CD4-positive, alpha-beta T cell (primary cell): ENCODE results near the gene MMAA. TPM values are rescaled to one million over a fixed set of nuclear protein-coding genes. Genes with fewer than 3 reads are reported as not detected.

Source experiments
- ATAC-seq: fragments of 200-7000 bp; cut with Tn5 transposase; one replicate; pipeline ENCODE4 v1.10.0; 2022; ENCODE audit warnings: mild to moderate bottlenecking; ENCODE audit not compliant: poor library complexity
- CTCF ChIA-PET: fragments of 350-600 bp; sonication (Branson Sonifier 250); formaldehyde crosslinking; loops from one replicate; lab custom pipeline; 2021; ENCODE audit warnings: antibody characterized with exemption, inconsistent platforms; lab: Charles Lee
- POLR2A ChIA-PET: fragments of 350-600 bp; sonication (Branson Sonifier 250); formaldehyde crosslinking; loops from one replicate; lab custom pipeline; 2021; ENCODE audit warnings: antibody characterized with exemption, inconsistent platforms; lab: Charles Lee
- DNase-seq, 14 experiments: peaks; one replicate each; pipeline ENCODE4 v3.0.0-alpha.2; 2013 to 2020; ENCODE audit warnings: mixed read lengths in 2 of 14
- H3K27ac ChIP-seq, 2 donors: one replicate each; pipeline versions ENCODE4 v1.5.1 to v1.7.0; 2013; ENCODE audit warnings: low read length in 2 of 2, low read depth in 1 of 2, mild to moderate bottlenecking in 1 of 2
- H3K27me3 ChIP-seq, 2 experiments: 1 replicate in 1 of 2; 2 replicates in 1 of 2; pipeline versions ENCODE4 v1.6.1 to v1.7.0; 2013; ENCODE audit warnings: low read length in 2 of 2, control low read depth in 1 of 2, mild to moderate bottlenecking in 1 of 2, moderate library complexity in 1 of 2; ENCODE audit not compliant: insufficient read depth in 2 of 2, control insufficient read depth in 1 of 2
- H3K36me3 ChIP-seq: one replicate; pipeline ENCODE4 v1.6.1; 2013; ENCODE audit warnings: low read length, control low read depth; ENCODE audit not compliant: insufficient read depth
- H3K4me1 ChIP-seq: one replicate; pipeline ENCODE4 v1.6.1; 2013; ENCODE audit warnings: low read length, control low read depth; ENCODE audit not compliant: insufficient read depth
- H3K4me3 ChIP-seq: one replicate; pipeline ENCODE4 v1.5.1; 2013; ENCODE audit warnings: mild to moderate bottlenecking, low read length, moderate library complexity
- H3K9me3 ChIP-seq, 2 experiments: 1 replicate in 1 of 2; 2 replicates in 1 of 2; pipeline versions ENCODE4 v1.6.1 to v1.7.0; 2013; ENCODE audit warnings: low read length in 2 of 2, mild to moderate bottlenecking in 2 of 2, control low read depth in 1 of 2, moderate library complexity in 1 of 2; ENCODE audit not compliant: control insufficient read depth in 1 of 2, insufficient read depth in 1 of 2
- H3K27ac Mint-ChIP-seq: one replicate; pipeline ENCODE4 v1.8.0; 2020; ENCODE audit warnings: mixed read lengths
- H3K27me3 Mint-ChIP-seq: one replicate; pipeline ENCODE4 v1.8.0; 2021; ENCODE audit warnings: mixed read lengths
- H3K36me3 Mint-ChIP-seq: one replicate; pipeline ENCODE4 v1.8.0; 2021; ENCODE audit warnings: low read depth, mixed read lengths
- H3K4me1 Mint-ChIP-seq: one replicate; pipeline ENCODE4 v1.8.0; 2021; ENCODE audit warnings: low read depth, mixed read lengths
- H3K4me3 Mint-ChIP-seq: one replicate; pipeline ENCODE4 v1.8.0; 2020; ENCODE audit warnings: mild to moderate bottlenecking, mixed read lengths
- H3K9me3 Mint-ChIP-seq: one replicate; pipeline ENCODE4 v1.8.0; 2020; ENCODE audit warnings: mixed read lengths
- CTCF ChIP-seq: fragments of 200-600 bp; IDR thresholded peaks from one replicate; pipeline ENCODE4 v1.8.0; 2022; ENCODE audit warnings: antibody characterized with exemption, mild to moderate bottlenecking
- intact Hi-C, 2 experiments: fragments of 100-400 bp; cut with DNase I in 1 of 2; cut with micrococcal nuclease in 1 of 2; formaldehyde crosslinking; loops; one replicate each; pipeline versions ENCODE4 v1.15.1 to v1.9.0; 2023 to 2025; cut with DNase I, micrococcal nuclease
- total RNA-seq, 174 experiments: library from RNA in 2 of 174; stranded (reverse) in 2 of 174; gene quantifications; one replicate each; pipeline ENCODE4 v1.2.3 and lab custom pipeline; 2021 to 2026

MMAA gene
- total RNA-seq, 2 experiments from 2014 or later: 7.0 to 7.2 TPM

- no peaks in the 10 kb centered on the region for H3K36me3 ChIP-seq
- H3K4me1 ChIP-seq: no peaks in the 10 kb centered on the region
- no peak overlapping the region for H3K27ac Mint-ChIP-seq
- peaks cover 6% of the 10 kb centered on the region for H3K4me1 Mint-ChIP-seq
- H3K36me3 Mint-ChIP-seq: no peaks in the 10 kb centered on the region
- H3K27me3 Mint-ChIP-seq: peaks cover 9% of the 10 kb centered on the region
- H3K27ac ChIP-seq: no peak overlapping the region
- peak; percentile 32 to 76 (median 51) for DNase-seq
- H3K4me3 ChIP-seq: no peak overlapping the region
- H3K9me3 Mint-ChIP-seq: no peaks in the 10 kb centered on the region
- POLR2A ChIA-PET: interaction anchor here (0.7 to 1.0 kb wide), 3 partner anchors 8 to 756 kb away, joined by 3 to 5 read pairs (median 3); partner anchors contain the start of gene MMAA
- CTCF ChIA-PET: interaction anchor here (1.8 kb wide), 1 partner anchor 10 kb away, joined by 9 read pairs; the partner anchor contains the start of gene MMAA
- no peak overlapping the region for H3K4me3 Mint-ChIP-seq
- H3K27me3 ChIP-seq: no peaks in the 10 kb centered on the region
- intact Hi-C loops: loop anchor here (1.0 to 10.0 kb wide), 6 partner anchors 325 to 2005 kb away; partner anchors contain the start of genes ABCE1 (in 1 of the 2), ANAPC10 (in 1 of the 2), TMEM184C (in 1 of the 2) and ZNF827 (in 1 of the 2)
- TF ChIP-seq CTCF: peak; percentile 75
- peaks cover 4 to 9% of the 10 kb centered on the region in 2 experiments for H3K9me3 ChIP-seq
- ATAC-seq: peak; percentile 85
These were observed 9.4 kb upstream of the MMAA start for GRCh38 chr4:145609481-145610427.

- POLR2A ChIA-PET: no interaction called here
- Histone ChIP-seq H3K27me3 (no peaks in the 10 kb centered on the region), H3K4me3 (no peak overlapping the region), H3K9me3 (no peaks in the 10 kb centered on the region), H3K4me1 (peaks cover 5% of the 10 kb centered on the region), H3K36me3 (no peaks in the 10 kb centered on the region), H3K27ac (no peak overlapping the region)
- Mint-ChIP-seq H3K36me3 (peaks cover 3% of the 10 kb centered on the region), H3K4me3 (no peak overlapping the region), H3K4me1 (peaks cover 27% of the 10 kb centered on the region), H3K9me3 (no peaks in the 10 kb centered on the region), H3K27ac (no peak overlapping the region), H3K27me3 (peaks cover 10% of the 10 kb centered on the region)
- intact Hi-C loops: loop anchor here (2.0 to 10.0 kb wide), 5 partner anchors 321 to 2001 kb away; partner anchors contain the start of genes ABCE1 (in 1 of the 2), ANAPC10 (in 1 of the 2), TMEM184C (in 1 of the 2) and ZNF827 (in 1 of the 2)
- ATAC-seq: no peak
- peak in 2 of 14 experiments; percentile 13 to 15 for DNase-seq
- CTCF ChIA-PET: no interaction called here
- TF ChIP-seq CTCF: no peak
These were observed 5.5 kb upstream of the MMAA start for GRCh38 chr4:145613566-145614232.

GRCh38 chr4:145614233-145614610 is 5.0 kb upstream of the MMAA start:
- POLR2A ChIA-PET: no interaction called here
- intact Hi-C loops: loop anchor here (2.0 to 10.0 kb wide), 5 partner anchors 321 to 2001 kb away; partner anchors contain the start of genes ABCE1 (in 1 of the 2), ANAPC10 (in 1 of the 2), TMEM184C (in 1 of the 2) and ZNF827 (in 1 of the 2)

More at GRCh38 chr4:145614233-145614610, 5.0 kb upstream of the MMAA start:
- TF ChIP-seq CTCF: no peak
- no peak for DNase-seq
- Histone ChIP-seq H3K36me3 (no peaks in the 10 kb centered on the region), H3K9me3 (no peaks in the 10 kb centered on the region), H3K4me1 (peaks cover 6% of the 10 kb centered on the region), H3K27me3 (no peaks in the 10 kb centered on the region), H3K27ac (no peak overlapping the region), H3K4me3 (no peak overlapping the region)
- Mint-ChIP-seq H3K36me3 (peaks cover 8% of the 10 kb centered on the region), H3K27me3 (peaks cover 10% of the 10 kb centered on the region), H3K27ac (no peak overlapping the region), H3K4me1 (peaks cover 32% of the 10 kb centered on the region), H3K4me3 (no peak overlapping the region), H3K9me3 (no peaks in the 10 kb centered on the region)
- no peak for ATAC-seq
- CTCF ChIA-PET: no interaction called here
